HL-60/S4 (cell line): ENCODE measurements around the gene RNU1-4.
"Not testable (repeated sequence)": the region's sequence is repeated elsewhere in the genome, so short reads cannot be mapped to it uniquely, and the experiment has no call there.

Experiments
- in situ Hi-C: fragments of 300-500 bp; cut with MboI; formaldehyde crosslinking; loops from 2 replicates; pipeline ENCODE4 v1.14.3; 2022; ENCODE audit warnings: low sequenced_read_pairs

Gene RNU1-4

GRCh38 chr1:16707130-16708093, 32.9 kb upstream of the RNU1-4 start:
- in situ Hi-C loops = not testable (repeated sequence)

GRCh38 chr1:16708704-16709103, 31.6 kb upstream of the RNU1-4 start:
- in situ Hi-C loops = not testable (repeated sequence)

GRCh38 chr1:16709659-16710087, 30.6 kb upstream of the RNU1-4 start:
- in situ Hi-C loops = loop anchor here (10.0 kb wide), 1 partner anchor 75 kb away; no protein-coding TSS in a partner anchor

GRCh38 chr1:16710618-16711017, 29.7 kb upstream of the RNU1-4 start:
- in situ Hi-C loops = loop anchor here (10.0 kb wide), 1 partner anchor 76 kb away; no protein-coding TSS in a partner anchor

- in situ Hi-C loops = loop anchor here (10.0 kb wide), 1 partner anchor 77 kb away; no protein-coding TSS in a partner anchor
These were observed 28.2 kb upstream of the RNU1-4 start for GRCh38 chr1:16712131-16712530.

- in situ Hi-C loops = loop anchor here (10.0 kb wide), 1 partner anchor 78 kb away; no protein-coding TSS in a partner anchor
These were observed 27.7 kb upstream of the RNU1-4 start for GRCh38 chr1:16712582-16712981.

- in situ Hi-C loops = loop anchor here (10.0 kb wide), 1 partner anchor 78 kb away; no protein-coding TSS in a partner anchor
These were observed 27.3 kb upstream of the RNU1-4 start for GRCh38 chr1:16712984-16713383.

- in situ Hi-C loops = loop anchor here (10.0 kb wide), 1 partner anchor 79 kb away; no protein-coding TSS in a partner anchor
These were observed 26.8 kb upstream of the RNU1-4 start for GRCh38 chr1:16713480-16713879.

- in situ Hi-C loops = loop anchor here (10.0 kb wide), 1 partner anchor 82 kb away; no protein-coding TSS in a partner anchor
These were observed 23.5 kb upstream of the RNU1-4 start for GRCh38 chr1:16716691-16717335.

- in situ Hi-C loops = loop anchor here (10.0 kb wide), 1 partner anchor 83 kb away; no protein-coding TSS in a partner anchor
These were observed 22.8 kb upstream of the RNU1-4 start for GRCh38 chr1:16717336-16718098.

- in situ Hi-C loops = loop anchor here (10.0 kb wide), 1 partner anchor 84 kb away; no protein-coding TSS in a partner anchor
These were observed 22.0 kb upstream of the RNU1-4 start for GRCh38 chr1:16718099-16718907.

GRCh38 chr1:16718908-16719533, 21.3 kb upstream of the RNU1-4 start:
- in situ Hi-C loops = loop anchor here (10.0 kb wide), 1 partner anchor 84 kb away; no protein-coding TSS in a partner anchor

- in situ Hi-C loops = loop anchor here (10.0 kb wide), 2 partner anchors 85 to 185 kb away; no protein-coding TSS in a partner anchor
These were observed 20.6 kb upstream of the RNU1-4 start for GRCh38 chr1:16719571-16720350.

GRCh38 chr1:16720351-16721223, 19.7 kb upstream of the RNU1-4 start:
- in situ Hi-C loops = loop anchor here (10.0 kb wide), 1 partner anchor 184 kb away; no protein-coding TSS in a partner anchor

- in situ Hi-C loops = loop anchor here (10.0 kb wide), 1 partner anchor 183 kb away; no protein-coding TSS in a partner anchor
These were observed 18.3 kb upstream of the RNU1-4 start for GRCh38 chr1:16721871-16722641.

GRCh38 chr1:16724718-16725438, 15.4 kb upstream of the RNU1-4 start:
- in situ Hi-C loops = loop anchor here (10.0 kb wide), 1 partner anchor 180 kb away; no protein-coding TSS in a partner anchor
